ENCODE measurements around the gene SLC36A3.

SLC36A3 gene

GRCh38 chr5:151267491-151268260 is 35.9 kb downstream of the SLC36A3 start:
- no peak for DNase-seq
- Histone ChIP-seq H3K9me2 (replicated peaks; ENCODE audit: insufficient read depth, low read length) (no peaks in the 10 kb centered on the region), H3K36me3 (replicated peaks; ENCODE audit: insufficient read depth, low read length) (no peaks in the 10 kb centered on the region), H3K4me2 (ENCODE audit: low read depth, low read length) (no peak overlapping the region), H3K4me3 (ENCODE audit: low read length) (no peak overlapping the region), H3K79me2 (ENCODE audit: low read length) (no peaks in the 10 kb centered on the region), H3K9ac (ENCODE audit: low read length) (no peak overlapping the region), H3K27ac (ENCODE audit: low read length) (no peak overlapping the region), H2AFZ (ENCODE audit: low read length) (no peak overlapping the region), H3F3A (ENCODE audit: insufficient read depth, low read length) (no peaks in the 10 kb centered on the region), H4K20me1 (ENCODE audit: insufficient read depth, low read length) (no peaks in the 10 kb centered on the region), H3K27me3 (replicated peaks; ENCODE audit: insufficient read depth, low read length) (no peaks in the 10 kb centered on the region), H3K4me1 (ENCODE audit: low read length) (no peaks in the 10 kb centered on the region), H3K9me3 (replicated peaks; ENCODE audit: insufficient read depth, low read length) (no peaks in the 10 kb centered on the region)
- no peak for TF ChIP-seq EZH2phosphoT487 (IDR thresholded peaks at IDR 0.05; ENCODE audit: low read length)
- no peak for TF ChIP-seq EZH2 (optimal IDR thresholded peaks at IDR 0.05; ENCODE audit: low read depth, low read length)
- no peak for TF ChIP-seq CTCF (IDR thresholded peaks at IDR 0.05; ENCODE audit: low read length)

- no peak overlapping the region for H3K9ac ChIP-seq (ENCODE audit: low read length)
- no peak for DNase-seq
- H4K20me1 ChIP-seq (ENCODE audit: insufficient read depth, low read length), result no peaks in the 10 kb centered on the region
- no peak overlapping the region for H3K27ac ChIP-seq (ENCODE audit: low read length)
- H3K9me2 ChIP-seq (replicated peaks; ENCODE audit: insufficient read depth, low read length), result no peaks in the 10 kb centered on the region
- no peak for TF ChIP-seq CTCF (IDR thresholded peaks at IDR 0.05; ENCODE audit: low read length)
- H3K4me2 ChIP-seq (ENCODE audit: low read depth, low read length), result no peak overlapping the region
- no peaks in the 10 kb centered on the region for H3K9me3 ChIP-seq (replicated peaks; ENCODE audit: insufficient read depth, low read length)
- no peaks in the 10 kb centered on the region for H3K36me3 ChIP-seq (replicated peaks; ENCODE audit: insufficient read depth, low read length)
- H3K79me2 ChIP-seq (ENCODE audit: low read length), result peaks cover 5% of the 10 kb centered on the region; the same call in 1 of the 2 replicates
- no peak overlapping the region for H3K4me3 ChIP-seq (ENCODE audit: low read length)
- no peaks in the 10 kb centered on the region for H3K27me3 ChIP-seq (replicated peaks; ENCODE audit: insufficient read depth, low read length)
- no peak overlapping the region for H2AFZ ChIP-seq (ENCODE audit: low read length)
- H3K4me1 ChIP-seq (ENCODE audit: low read length), result no peaks in the 10 kb centered on the region
- H3F3A ChIP-seq (ENCODE audit: insufficient read depth, low read length), result no peaks in the 10 kb centered on the region
These were observed 39.5 kb downstream of the SLC36A3 start for GRCh38 chr5:151264113-151264512.

GRCh38 chr5:151262532-151262931 is 41.0 kb downstream of the SLC36A3 start:
- no peaks in the 10 kb centered on the region for H3F3A ChIP-seq (ENCODE audit: insufficient read depth, low read length)
- H3K4me1 ChIP-seq (ENCODE audit: low read length), result no peaks in the 10 kb centered on the region
- H4K20me1 ChIP-seq (ENCODE audit: insufficient read depth, low read length), result no peaks in the 10 kb centered on the region
- no peaks in the 10 kb centered on the region for H3K27me3 ChIP-seq (replicated peaks; ENCODE audit: insufficient read depth, low read length)
- H3K4me3 ChIP-seq (ENCODE audit: low read length), result no peak overlapping the region
- H3K27ac ChIP-seq (ENCODE audit: low read length), result no peak overlapping the region
- no peaks in the 10 kb centered on the region for H3K9me2 ChIP-seq (replicated peaks; ENCODE audit: insufficient read depth, low read length)
- DNase-seq, result no peak
- H3K36me3 ChIP-seq (replicated peaks; ENCODE audit: insufficient read depth, low read length), result no peaks in the 10 kb centered on the region
- H3K9me3 ChIP-seq (replicated peaks; ENCODE audit: insufficient read depth, low read length), result no peaks in the 10 kb centered on the region
- H3K4me2 ChIP-seq (ENCODE audit: low read depth, low read length), result no peak overlapping the region
- TF ChIP-seq EZH2phosphoT487 (IDR thresholded peaks at IDR 0.05; ENCODE audit: low read length), result no peak
- no peak overlapping the region for H3K9ac ChIP-seq (ENCODE audit: low read length)
- no peak overlapping the region for H2AFZ ChIP-seq (ENCODE audit: low read length)
- peaks cover 21% of the 10 kb centered on the region for H3K79me2 ChIP-seq (ENCODE audit: low read length)

- H2AFZ ChIP-seq (ENCODE audit: low read length), result no peak overlapping the region
- no peak for TF ChIP-seq CTCF (IDR thresholded peaks at IDR 0.05; ENCODE audit: low read length)
- TF ChIP-seq EZH2 (optimal IDR thresholded peaks at IDR 0.05; ENCODE audit: low read depth, low read length), result no peak
- no peak for TF ChIP-seq EZH2phosphoT487 (IDR thresholded peaks at IDR 0.05; ENCODE audit: low read length)
- no peak overlapping the region for H3K4me3 ChIP-seq (ENCODE audit: low read length)
- H3F3A ChIP-seq (ENCODE audit: insufficient read depth, low read length), result peaks cover 4% of the 10 kb centered on the region; the same call in 1 of the 2 replicates
- no peaks in the 10 kb centered on the region for H3K36me3 ChIP-seq (replicated peaks; ENCODE audit: insufficient read depth, low read length)
- no peaks in the 10 kb centered on the region for H3K9me2 ChIP-seq (replicated peaks; ENCODE audit: insufficient read depth, low read length)
- H3K4me1 ChIP-seq (ENCODE audit: low read length), result peaks cover 17% of the 10 kb centered on the region
- no peak overlapping the region for H3K4me2 ChIP-seq (ENCODE audit: low read depth, low read length)
- peaks cover 45% of the 10 kb centered on the region for H3K79me2 ChIP-seq (ENCODE audit: low read length)
- no peaks in the 10 kb centered on the region for H4K20me1 ChIP-seq (ENCODE audit: insufficient read depth, low read length)
- no peaks in the 10 kb centered on the region for H3K9me3 ChIP-seq (replicated peaks; ENCODE audit: insufficient read depth, low read length)
- DNase-seq, result no peak
- no peaks in the 10 kb centered on the region for H3K27me3 ChIP-seq (replicated peaks; ENCODE audit: insufficient read depth, low read length)
- H3K27ac ChIP-seq (ENCODE audit: low read length), result no peak overlapping the region
- H3K9ac ChIP-seq (ENCODE audit: low read length), result no peak overlapping the region
These were observed 43.6 kb downstream of the SLC36A3 start for GRCh38 chr5:151259931-151260330.
